Epithelial cell of prostate (primary cell): ENCODE data around the gene SPSB3.
A peak's percentile ranks its signal among the peaks of the same experiment; 100 is the strongest.

Source experiments
- DNase-seq: peaks from one replicate; pipeline ENCODE4 v3.0.0-alpha.2; 2011; ENCODE audit warnings: low read depth, low spot score
- H3K27ac ChIP-seq: fragments of 450-650 bp; 2 replicates; pipeline ENCODE4 v1.5.1; 2017; ENCODE audit warnings: mild to moderate bottlenecking

The SPSB3 gene

DNA sequence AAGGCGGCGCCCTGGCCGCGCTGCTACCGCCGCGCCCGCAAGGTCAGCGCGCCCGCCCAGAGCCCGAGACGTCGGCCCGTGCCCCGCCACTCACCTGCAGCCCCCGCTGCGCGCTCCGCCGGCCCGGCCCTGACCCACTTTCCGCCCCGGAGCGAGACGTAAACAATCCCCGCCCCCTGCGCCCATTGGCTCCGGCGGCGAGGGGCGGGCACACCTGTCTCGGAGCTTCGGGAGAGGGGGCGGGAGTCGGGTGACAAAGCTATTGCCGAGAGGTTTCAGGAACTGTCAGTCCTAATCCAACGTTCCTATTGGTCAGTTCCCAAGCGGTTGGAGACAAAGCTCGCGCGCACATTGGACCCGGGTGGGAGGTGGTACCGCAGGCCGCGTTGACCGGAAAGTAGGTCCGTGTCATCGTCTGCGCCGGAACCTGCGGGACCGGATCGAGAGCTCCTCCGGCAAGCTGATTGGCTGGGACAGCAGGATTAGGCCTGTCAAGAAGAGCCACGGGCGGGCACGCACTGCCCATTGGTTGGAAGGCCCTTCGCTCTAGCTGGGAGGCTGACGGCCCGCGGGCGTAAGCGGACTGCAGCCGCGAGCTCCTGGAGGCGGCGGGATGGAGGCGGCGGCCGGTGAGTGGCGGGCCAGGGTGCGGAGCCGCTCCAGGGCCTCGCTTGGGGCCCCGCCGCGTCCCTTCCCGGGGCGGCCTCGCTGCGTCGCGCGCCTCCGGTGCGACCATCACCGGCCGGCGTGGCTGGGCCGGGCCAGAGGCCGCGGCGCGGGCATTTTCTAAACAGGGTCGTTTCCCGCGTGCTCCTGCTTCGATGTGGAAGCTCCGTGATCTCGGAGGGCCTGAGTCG lies at the start of gene SPSB3, which contains the start of gene NUBP2:
Gene SPSB3, minus strand, starts transcription at position 164 of the 857 bp plus-strand sequence. CDS start 1,088 bp downstream, outside the sequence.
Gene NUBP2, plus strand, starts transcription at position 553 of the 857 bp plus-strand sequence. Its CDS starts 61 bp downstream, at position 614.
- peak; percentile 100 for DNase-seq
- peak within 1 kb of the TSS; percentile 82 for H3K27ac ChIP-seq

DNA sequence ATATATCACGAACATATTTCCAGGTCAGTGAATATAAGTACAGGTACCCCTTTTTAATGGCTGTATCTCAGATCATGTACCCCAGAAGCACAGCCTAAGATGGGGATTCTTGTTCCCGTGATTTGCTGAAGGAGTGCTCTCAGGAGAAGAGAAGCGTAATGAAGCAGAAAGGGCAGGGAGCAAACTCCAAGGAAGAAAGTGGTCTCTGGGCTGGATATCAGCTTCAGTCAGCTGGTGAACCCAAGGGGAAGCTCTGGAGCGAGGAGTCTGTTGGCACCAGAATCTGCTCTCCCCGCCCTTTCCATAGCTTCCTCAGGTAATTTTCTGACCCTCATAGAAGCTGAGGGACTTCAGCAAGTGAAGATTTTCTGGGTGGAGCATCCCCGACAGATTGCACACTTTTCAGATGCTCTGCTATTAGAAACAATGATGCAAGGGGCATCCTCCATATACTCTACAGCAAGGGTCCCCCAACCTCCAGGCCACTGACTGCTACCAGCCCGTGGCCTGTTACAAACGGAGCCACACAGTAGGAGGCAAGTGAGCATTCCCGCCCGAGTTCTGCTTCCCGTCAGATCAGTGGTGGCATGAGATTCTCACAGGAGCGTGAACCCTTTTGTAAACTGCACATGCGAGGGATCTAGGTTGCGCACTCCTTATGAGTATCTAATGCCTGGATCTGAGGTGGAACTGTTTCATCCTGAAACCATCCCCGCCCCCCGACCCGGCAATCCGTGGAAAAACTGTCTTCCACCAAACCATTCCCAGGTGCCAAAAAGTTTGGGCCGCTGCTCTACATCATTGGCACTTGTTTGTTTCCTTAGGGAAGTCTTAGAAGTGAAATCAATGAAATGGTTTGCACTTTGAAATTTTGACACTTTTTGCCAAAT lies 49.1 kb upstream of the SPSB3 start:
- H3K27ac ChIP-seq: no peak overlapping the region
- no peak for DNase-seq

DNA sequence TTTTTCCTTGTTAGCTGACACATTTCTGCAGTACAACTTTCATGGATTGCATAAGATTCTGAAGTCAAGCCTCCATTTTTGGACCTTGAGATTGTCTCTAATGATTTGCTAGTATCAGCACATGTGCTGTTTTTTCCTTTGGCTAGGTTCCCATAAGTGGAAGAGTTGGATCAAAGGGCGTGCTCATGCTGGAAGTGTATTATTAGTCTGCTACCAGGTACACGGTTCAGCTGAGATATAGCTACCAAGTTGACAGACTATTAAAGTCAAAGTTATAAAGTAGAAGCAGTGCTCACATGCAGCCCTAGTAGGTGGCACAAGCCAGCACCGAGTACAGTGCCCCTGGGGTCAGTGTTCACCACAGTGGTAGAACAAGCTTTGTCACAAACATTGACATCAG lies 47.8 kb upstream of the SPSB3 start:
- no peak overlapping the region for H3K27ac ChIP-seq
- no peak for DNase-seq

DNA sequence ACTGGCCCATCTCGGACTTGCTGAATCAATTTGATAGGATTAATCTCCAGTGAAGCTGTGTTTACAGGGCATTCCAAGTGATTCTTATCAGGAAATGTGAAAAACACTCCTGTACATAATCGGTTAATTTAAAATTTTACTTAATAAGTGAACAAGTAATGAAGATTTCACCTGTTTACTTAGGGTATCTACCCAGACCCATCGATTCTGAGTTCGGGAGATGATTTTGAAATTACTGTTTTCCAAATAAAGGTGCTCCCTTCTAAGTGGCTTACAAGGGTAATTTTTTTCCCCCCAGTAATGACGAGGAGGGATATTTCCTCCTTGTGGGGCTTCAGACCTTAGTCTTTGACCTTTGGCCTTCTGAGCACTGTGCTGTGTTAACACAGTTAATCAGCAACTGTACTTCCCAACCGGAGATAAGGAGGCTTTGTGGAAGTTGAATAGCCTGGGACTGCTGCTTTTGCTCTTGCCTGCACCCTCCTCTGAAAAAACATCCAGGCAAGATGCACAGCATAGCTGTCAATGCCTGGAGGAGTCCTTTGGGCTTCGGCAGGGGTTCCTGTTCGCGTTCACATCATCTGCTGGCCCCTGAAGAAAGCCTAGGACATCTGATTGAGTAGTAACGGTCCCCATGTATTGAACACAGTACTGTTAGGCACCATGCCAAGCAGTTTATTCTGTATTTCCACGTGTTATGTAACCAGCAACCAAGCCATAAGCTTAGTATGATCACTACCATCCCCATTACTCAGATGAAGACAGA lies 46.5 kb upstream of the SPSB3 start:
- DNase-seq: no peak
- no peak overlapping the region for H3K27ac ChIP-seq

DNA sequence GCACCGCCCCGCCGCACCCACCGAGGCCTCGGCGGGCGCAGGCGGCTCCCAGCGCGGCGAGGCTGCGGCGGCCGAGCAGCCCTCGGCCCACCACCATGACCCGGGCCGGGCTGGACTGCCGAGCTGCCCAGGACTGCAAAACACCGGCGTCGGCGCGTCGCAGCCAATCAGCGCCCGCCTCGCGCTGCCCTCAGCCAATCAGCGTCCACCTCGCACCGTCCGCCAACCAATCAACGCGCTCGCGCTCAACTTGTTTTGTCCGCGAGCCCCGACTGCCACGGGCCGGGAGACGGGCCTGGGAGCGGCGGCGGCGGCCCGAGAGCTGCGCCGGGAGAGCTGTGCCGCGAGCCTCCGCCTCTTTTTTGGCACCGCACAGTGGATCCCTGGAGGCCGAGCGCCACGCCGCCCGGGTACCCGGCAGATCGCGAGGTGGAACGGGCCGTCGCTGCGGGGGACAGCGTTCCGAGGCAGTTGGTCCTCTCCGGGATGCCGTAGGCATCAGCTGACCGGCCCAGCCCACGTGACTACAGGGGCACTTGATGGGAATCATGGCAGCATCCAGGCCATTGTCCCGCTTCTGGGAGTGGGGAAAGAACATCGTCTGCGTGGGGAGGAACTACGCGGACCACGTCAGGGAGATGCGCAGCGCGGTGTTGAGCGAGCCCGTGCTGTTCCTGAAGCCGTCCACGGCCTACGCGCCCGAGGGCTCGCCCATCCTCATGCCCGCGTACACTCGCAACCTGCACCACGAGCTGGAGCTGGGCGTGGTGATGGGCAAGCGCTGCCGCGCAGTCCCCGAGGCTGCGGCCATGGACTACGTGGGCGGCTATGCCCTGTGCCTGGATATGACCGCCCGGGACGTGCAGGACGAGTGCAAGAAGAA lies 44.6 kb upstream of the SPSB3 start, which contains the start of the genes FAHD1 and HAGH:
Gene FAHD1, plus strand, starts transcription at position 516 of the 883 bp plus-strand sequence. Its CDS starts 33 bp downstream, at position 549.
Gene HAGH, minus strand, starts transcription at position 135 of the 883 bp plus-strand sequence. Its CDS starts 38 bp downstream, at position 97.
- H3K27ac ChIP-seq: peak within 1 kb of the TSS; percentile 63
- peak; percentile 79 for DNase-seq

DNA sequence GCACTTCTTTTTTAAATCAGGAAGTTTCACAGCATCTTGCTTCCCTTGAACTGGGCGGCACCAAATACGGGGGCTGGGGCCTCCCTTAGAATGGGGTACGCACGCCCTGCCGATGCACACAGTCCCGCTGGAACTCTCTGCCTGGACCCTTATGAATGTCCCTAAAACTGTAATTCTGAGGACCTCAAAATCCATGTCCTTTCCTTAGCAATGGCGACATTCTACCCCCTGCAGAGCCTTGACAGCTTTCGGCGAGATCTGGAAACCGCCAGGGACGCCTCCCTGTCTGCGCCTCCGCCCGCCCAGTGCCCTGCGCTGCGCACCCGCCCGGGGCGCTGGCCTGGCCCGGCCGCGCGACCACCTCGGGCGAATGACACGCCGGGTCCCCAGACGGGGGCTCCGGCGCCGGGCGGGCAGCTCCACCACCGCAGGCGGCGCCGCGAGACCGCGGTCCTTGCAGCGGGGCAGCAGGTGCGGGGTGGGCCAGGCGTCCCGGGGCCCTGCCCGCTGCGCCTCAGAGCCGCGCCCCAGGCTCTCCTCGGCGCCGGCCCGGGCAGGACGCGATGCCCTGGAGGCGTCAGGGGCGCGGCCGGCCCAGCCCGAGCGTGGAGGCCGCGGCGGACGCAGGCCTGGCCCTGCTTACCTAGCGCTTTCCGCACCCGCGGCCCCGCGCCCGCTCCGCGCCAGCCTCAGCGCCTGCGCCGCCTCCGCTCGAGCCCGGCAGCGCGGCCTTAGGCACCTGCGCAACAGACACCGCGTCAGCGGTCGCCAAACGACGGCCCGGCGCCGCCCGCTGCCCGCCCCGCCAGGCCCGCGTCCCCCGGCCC lies 43.7 kb upstream of the SPSB3 start:
- no peak for DNase-seq
- peak overlapping the region; percentile 63 for H3K27ac ChIP-seq

DNA sequence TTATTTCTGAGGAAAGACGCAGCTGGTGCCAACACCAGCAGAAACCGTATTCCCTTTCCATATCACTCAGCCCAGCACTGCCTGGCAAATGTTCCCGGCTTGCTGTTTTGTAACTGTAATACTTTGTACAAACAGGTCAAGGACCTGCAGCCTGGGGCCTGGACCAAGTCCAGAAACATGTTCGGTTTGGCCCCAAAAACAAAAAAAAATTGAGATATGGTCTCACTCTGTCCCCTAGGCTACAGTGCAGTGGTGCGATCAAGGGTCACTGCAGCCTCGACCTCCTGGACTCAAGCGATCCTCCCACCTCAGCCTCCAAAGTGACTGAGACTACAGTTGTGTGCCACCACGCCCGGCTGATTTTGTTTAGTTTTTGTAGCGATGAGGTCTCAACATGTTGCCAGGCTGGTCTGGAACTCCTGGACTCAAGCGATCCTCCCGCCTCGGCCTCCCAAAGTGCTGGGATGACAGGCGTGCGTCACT lies 43.1 kb upstream of the SPSB3 start:
- H3K27ac ChIP-seq: peak overlapping the region; percentile 63
- no peak for DNase-seq

DNA sequence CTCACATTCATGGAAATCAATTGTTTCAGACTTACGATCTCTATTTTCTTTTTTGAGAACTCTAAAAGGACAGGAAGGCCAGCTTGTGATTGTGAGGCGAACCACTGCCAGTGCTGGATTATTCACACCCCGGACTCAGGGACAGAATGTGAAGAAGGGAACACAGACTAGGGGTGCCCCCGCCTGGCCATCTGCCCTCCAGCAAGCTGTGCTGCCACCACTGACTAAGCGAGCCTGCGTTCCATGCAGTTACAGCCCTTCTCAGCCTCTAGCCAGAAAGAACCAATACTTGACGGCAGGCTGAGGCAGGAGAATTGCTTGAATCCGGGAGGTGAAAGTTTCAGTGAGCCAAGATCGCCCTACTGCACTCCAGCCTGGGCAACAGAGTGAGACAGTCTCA lies 41.5 kb upstream of the SPSB3 start:
- H3K27ac ChIP-seq: no peak overlapping the region
- no peak for DNase-seq

DNA sequence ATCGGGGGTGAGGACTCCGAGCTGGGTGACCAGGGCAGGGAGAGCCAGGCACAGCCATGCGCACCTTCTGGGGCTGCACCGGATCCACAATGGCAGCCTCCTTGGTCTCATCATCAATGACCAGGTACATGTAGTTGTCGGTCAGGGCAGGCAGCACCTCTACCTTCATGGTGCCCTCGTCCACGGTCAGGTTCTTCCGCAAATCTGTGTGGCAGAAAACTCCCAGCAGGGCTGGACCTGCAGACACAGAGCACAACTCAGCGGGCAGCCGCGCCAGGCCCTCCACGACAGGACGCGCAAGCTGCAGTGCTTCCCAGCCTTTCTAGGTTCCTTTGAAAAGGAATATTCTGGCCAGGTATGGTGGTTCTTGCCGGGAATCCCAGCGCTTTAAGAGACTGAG lies 40.4 kb upstream of the SPSB3 start:
- H3K27ac ChIP-seq: no peak overlapping the region

DNA sequence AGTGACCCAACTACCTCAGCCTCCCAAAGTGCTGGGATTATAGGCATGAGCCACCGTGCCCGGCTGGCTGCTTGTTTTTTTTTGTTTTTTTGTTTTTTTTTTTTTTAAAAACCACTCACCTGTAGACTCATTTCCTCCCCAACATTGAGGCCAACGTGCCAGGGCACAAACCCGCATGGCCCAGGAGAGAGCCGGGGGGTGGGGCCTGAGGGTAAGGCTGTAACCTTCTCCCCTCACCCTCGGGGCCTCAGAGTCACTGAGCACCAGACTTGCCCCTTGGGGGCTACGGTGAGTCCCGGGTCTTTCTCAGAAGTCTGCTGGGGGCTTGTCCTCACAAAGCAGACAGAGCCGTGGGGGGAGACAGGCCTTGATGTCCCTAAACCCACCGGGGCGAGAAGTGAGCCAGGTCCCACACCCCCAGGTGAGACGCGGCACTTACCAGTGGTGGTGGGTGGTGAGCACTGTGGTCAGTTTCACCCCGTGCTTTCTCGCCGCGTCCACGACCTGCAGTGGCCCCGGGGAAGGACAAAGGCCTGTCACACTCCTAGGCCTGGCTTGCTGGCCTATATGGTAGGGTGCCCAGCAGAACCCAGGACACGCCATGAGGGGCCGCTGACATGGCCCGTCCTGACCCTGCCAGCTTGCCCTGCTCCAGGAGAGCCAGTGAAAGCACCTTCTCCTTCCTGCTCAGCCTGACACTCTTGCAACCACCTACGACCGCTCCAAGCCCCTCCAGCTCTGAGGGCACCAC lies 39.7 kb upstream of the SPSB3 start:
- peak; percentile 24 for DNase-seq
- H3K27ac ChIP-seq: peak overlapping the region; percentile 34

More for the DNA sequence above, 40.4 kb upstream of the SPSB3 start:
- DNase-seq: no peak

DNA sequence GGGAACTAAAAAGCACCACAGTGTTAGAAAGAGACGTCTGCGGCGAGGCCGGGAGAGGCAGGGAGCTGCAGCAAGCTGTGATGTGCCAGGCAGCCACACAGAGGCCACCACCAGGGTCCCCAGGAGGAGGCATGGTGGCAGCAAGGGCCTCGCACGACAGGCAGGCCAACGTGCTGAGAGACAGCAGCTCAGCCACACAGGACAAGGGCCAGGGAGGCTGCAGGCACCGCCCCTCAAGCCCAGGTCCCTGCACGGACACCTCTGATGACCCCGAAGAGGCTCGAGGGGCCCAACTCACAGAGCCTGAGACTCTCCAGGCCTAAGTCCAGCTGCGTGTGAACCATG lies 38.5 kb upstream of the SPSB3 start:
- H3K27ac ChIP-seq: no peak overlapping the region
- no peak for DNase-seq

DNA sequence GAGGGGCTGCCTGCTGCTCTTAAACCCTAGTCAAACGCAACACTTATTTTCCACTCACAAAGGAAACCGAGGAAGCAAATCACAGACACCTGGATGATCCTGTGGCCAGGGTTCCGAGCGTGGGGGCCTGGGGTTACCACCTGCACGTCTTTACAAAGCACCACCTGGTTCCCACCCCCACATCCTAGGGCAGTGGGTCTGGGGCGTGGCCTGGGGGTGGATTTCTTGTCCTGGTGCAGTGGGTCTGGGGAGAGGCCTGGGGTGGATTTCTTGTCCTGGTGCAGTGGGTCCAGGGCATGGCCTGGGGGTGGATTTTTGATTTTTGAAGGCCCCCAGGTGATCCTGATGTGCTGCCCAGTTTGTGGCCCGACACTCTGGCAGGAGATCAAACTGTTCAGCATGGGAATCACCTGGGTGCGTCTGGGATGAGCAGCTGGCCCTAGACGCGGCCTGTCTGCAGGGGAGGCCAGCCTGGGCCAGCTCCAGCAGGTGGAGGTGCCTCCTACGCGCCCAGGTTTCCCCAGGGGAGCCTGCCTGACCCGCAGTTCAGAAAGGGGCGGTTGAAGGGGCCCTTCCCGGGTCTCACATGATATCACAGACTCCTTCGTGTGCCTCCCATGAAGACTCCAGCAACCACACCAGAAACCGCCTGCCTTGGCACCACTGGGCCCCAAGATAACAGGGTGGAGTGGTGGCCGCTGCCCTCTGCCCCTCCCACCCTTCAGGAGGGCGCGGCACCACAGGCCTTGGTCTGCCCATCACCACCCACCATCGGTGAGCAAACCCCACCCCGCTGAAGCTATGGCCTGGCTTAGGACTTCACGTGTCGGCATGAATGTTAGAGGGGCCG lies 38.0 kb upstream of the SPSB3 start:
- no peak for DNase-seq
- H3K27ac ChIP-seq: no peak overlapping the region

DNA sequence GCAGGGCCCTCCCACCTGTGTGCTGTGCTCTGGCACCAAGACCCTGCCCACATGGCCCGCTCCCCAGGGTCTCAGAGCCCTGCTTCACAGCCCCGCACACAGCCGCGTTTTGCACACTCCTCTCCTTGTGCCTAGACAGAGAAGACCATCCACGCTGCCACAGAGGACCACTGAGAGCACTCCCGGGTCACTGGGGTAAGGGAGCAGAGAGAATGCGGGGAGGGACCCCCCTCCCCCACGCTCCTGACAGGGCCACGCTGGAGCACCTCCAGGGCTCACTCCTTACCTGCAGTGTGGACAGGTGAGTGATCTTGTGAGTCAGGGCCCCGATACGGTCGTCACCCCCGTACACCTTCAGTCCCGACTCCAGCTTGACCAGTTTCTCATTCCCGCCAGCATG lies 37.2 kb upstream of the SPSB3 start:
- no peak overlapping the region for H3K27ac ChIP-seq
- DNase-seq: no peak

DNA sequence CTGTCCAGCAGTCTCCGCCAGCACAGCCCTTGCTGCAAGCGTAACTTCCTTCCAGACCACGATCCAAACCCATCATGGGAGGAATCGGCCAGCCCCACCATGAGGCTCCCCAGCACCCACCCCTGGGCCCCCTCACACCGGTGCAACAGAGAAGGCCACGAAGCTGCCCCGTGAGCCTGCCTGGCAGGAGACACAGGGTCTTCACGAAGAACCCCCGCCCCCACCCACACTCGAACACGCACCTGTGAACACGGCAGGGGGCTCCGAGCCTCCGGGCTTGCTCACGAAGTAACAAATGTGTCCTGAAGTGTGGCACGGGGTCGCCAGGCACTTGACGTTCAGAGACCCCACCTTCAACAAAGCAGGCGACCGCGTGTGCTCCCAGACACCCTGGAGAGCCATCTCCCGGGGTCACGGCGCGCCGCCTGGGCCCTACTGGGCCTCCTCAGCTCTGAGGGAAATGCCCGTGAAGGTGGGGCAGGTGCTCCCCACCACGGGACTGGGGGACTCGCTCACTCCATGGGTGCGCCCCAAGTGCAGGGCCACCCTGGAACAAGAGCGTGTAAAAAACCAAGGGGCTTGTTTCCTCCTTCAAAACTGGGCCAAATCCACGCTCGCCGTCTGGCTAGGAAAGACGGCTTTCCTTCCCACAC lies 36.6 kb upstream of the SPSB3 start:
- H3K27ac ChIP-seq: no peak overlapping the region
- no peak for DNase-seq

DNA sequence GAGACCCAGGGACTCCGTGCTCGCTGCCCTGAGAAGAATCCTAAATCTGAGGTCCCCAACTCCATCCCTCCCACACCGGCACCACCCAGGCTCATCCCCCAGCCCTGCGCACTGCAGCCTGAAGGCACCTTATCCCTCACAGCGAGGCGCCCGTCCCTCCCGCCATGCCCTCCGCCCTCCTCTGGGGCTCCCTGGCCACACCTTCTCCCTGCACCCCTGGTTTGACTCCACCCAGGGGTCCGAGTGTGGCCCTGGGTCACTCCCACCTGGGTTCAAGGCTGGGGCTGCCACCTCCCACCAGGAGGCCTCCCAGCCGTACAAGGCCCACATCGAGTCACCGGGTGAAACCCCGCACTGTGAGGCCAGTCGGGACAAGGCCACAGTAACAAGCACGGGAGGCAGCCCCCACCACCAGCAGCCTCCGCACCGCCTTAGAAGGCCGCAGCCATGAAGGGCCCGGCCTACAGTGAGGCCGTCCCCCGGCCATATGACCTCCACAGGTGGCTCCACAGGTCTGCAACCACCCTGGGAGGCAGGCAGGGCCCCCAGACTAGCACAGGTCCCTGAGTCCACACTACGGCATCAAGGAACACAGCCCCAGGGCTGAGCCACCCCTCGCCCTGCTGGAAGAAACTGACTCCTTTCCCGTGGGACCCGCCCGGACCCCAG lies 36.0 kb upstream of the SPSB3 start:
- no peak overlapping the region for H3K27ac ChIP-seq
- no peak for DNase-seq

DNA sequence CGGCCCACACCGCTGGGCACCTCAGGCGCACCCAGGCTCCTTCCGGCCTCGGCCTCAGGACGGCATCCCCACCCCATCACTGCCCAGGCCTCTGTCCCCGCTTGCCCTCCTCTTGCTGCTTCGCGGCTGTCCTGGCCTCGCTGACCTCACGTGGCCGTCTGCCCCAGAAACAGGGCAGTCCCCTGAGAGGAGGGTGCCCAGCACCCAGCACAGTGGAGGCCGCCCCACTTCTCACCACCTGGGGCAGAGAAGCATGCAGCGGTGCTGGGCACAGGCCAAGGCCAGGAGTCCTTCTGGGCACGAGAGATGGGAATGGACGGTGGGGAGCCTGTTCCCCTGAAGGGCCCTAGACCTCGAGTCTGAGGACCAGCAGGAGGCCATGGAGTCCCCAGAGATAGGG lies 35.3 kb upstream of the SPSB3 start:
- no peak for DNase-seq
- no peak overlapping the region for H3K27ac ChIP-seq
